Upper lobe of right lung (tissue), 1 donor: ENCODE measurements around the gene EPB41L4A. TPM values are rescaled to one million over a fixed set of nuclear protein-coding genes. Genes with fewer than 3 reads are reported as not detected.

Source experiments
- ATAC-seq: fragments of 200-7000 bp; cut with Tn5 transposase; one replicate; pipeline ENCODE4 v1.9.1; 2020; ENCODE audit warnings: mild to moderate bottlenecking, moderate library complexity
- DNase-seq: peaks from one replicate; pipeline ENCODE4 v3.0.0-alpha.2; 2020
- H3K27ac ChIP-seq: fragments of 200-600 bp; one replicate; pipeline ENCODE4 v1.8.0; 2022
- H3K27me3 ChIP-seq: fragments of 200-600 bp; one replicate; pipeline ENCODE4 v1.8.0; 2022; ENCODE audit warnings: mild to moderate bottlenecking
- H3K36me3 ChIP-seq: fragments of 200-600 bp; one replicate; pipeline ENCODE4 v1.8.0; 2022
- H3K4me1 ChIP-seq: fragments of 200-600 bp; one replicate; pipeline ENCODE4 v1.8.0; 2022
- H3K4me3 ChIP-seq: fragments of 200-600 bp; one replicate; pipeline ENCODE4 v1.8.0; 2022; ENCODE audit warnings: mild to moderate bottlenecking
- H3K9me3 ChIP-seq: fragments of 200-600 bp; one replicate; pipeline ENCODE4 v1.8.0; 2022
- CTCF ChIP-seq: fragments of 200-600 bp; IDR thresholded peaks from one replicate; pipeline ENCODE4 v1.8.0; 2022; ENCODE audit warnings: antibody characterized with exemption
- intact Hi-C: fragments of 100-400 bp; cut with DNase I; formaldehyde crosslinking; loops from one replicate; pipeline ENCODE4 v1.11.0; 2022
- total RNA-seq: library from RNA; stranded (reverse); fragmentation: NEBNext Ultra II Directional; extraction: Animal tissue kit (Norgen Biotek cat#: 25700); gene quantifications from one replicate; pipeline ENCODE4 v1.2.1, GENCODE V29; 2021
- donor health status: DM: no; HTN: yes; CAD: no; lungs with severe emphysema.

The EPB41L4A gene
- total RNA-seq, 1 donor from 2014 or later: 35.2 TPM

- no peaks in the 10 kb centered on the region for H3K9me3 ChIP-seq
Measured at GRCh38 chr5:112349371-112349770, 69.7 kb downstream of the EPB41L4A start.

GRCh38 chr5:112348915-112349314 lies 70.2 kb downstream of the EPB41L4A start:
- no peak for TF ChIP-seq CTCF
- H3K4me3 ChIP-seq: no peak overlapping the region
- no peak overlapping the region for H3K27ac ChIP-seq
- no peaks in the 10 kb centered on the region for H3K4me1 ChIP-seq
- no peaks in the 10 kb centered on the region for H3K36me3 ChIP-seq
- DNase-seq (no peak), ATAC-seq (no peak)
- H3K9me3 ChIP-seq: no peaks in the 10 kb centered on the region
- H3K27me3 ChIP-seq: no peaks in the 10 kb centered on the region
- intact Hi-C loops: no loop called here

More at GRCh38 chr5:112349371-112349770, 69.7 kb downstream of the EPB41L4A start:
- no peak overlapping the region for H3K27ac ChIP-seq
- H3K4me1 ChIP-seq: no peaks in the 10 kb centered on the region
- no peaks in the 10 kb centered on the region for H3K36me3 ChIP-seq
- no peak for TF ChIP-seq CTCF
- H3K27me3 ChIP-seq: no peaks in the 10 kb centered on the region
- H3K4me3 ChIP-seq: no peak overlapping the region
- DNase-seq (no peak), ATAC-seq (no peak)
- intact Hi-C loops: no loop called here

GRCh38 chr5:112348387-112348786 lies 70.7 kb downstream of the EPB41L4A start:
- Histone ChIP-seq H3K9me3 (no peaks in the 10 kb centered on the region), H3K36me3 (no peaks in the 10 kb centered on the region), H3K27me3 (no peaks in the 10 kb centered on the region), H3K4me3 (no peak overlapping the region), H3K27ac (no peak overlapping the region), H3K4me1 (no peaks in the 10 kb centered on the region)
- ATAC-seq: no peak
- intact Hi-C loops: no loop called here
- no peak for DNase-seq
- no peak for TF ChIP-seq CTCF

GRCh38 chr5:112346411-112347044 lies 72.5 kb downstream of the EPB41L4A start:
- H3K36me3 ChIP-seq: no peaks in the 10 kb centered on the region
- no peaks in the 10 kb centered on the region for H3K27me3 ChIP-seq
- DNase-seq: no peak
- no peak overlapping the region for H3K4me3 ChIP-seq
- intact Hi-C loops: no loop called here
- no peaks in the 10 kb centered on the region for H3K9me3 ChIP-seq
- no peaks in the 10 kb centered on the region for H3K4me1 ChIP-seq
- no peak overlapping the region for H3K27ac ChIP-seq
- no peak for TF ChIP-seq CTCF
- ATAC-seq: no peak

GRCh38 chr5:112344540-112344939 lies 74.5 kb downstream of the EPB41L4A start:
- no peaks in the 10 kb centered on the region for H3K9me3 ChIP-seq
- DNase-seq (no peak), ATAC-seq (no peak)
- TF ChIP-seq CTCF: no peak
- no peaks in the 10 kb centered on the region for H3K27me3 ChIP-seq
- no peak overlapping the region for H3K4me3 ChIP-seq
- no peaks in the 10 kb centered on the region for H3K36me3 ChIP-seq
- H3K4me1 ChIP-seq: no peaks in the 10 kb centered on the region
- no peak overlapping the region for H3K27ac ChIP-seq
- intact Hi-C loops: no loop called here

GRCh38 chr5:112342389-112342788 lies 76.7 kb downstream of the EPB41L4A start:
- intact Hi-C loops: no loop called here
- DNase-seq (no peak), ATAC-seq (no peak)
- H3K27me3 ChIP-seq: no peaks in the 10 kb centered on the region
- H3K27ac ChIP-seq: no peak overlapping the region
- H3K4me1 ChIP-seq: peaks cover 6% of the 10 kb centered on the region
- TF ChIP-seq CTCF: no peak
- H3K9me3 ChIP-seq: no peaks in the 10 kb centered on the region
- H3K36me3 ChIP-seq: no peaks in the 10 kb centered on the region
- H3K4me3 ChIP-seq: no peak overlapping the region
